ENCODE data around the gene COG8. TPM values are rescaled to one million over a fixed set of nuclear protein-coding genes. Genes with fewer than 3 reads are reported as not detected.
A peak's percentile ranks its signal among the peaks of the same experiment; 100 is the strongest.

COG8 gene
- total and polyA plus RNA-seq, 9 of the 15 experiments (the other 6 are each of a cell fraction or from before 2014, with no cell fraction given), result 3.7 to 42.6 (median 30.1) TPM

GRCh38 chr16:69382421-69382820 lies 43.1 kb upstream of the COG8 start (continued):
- TF ChIP-seq MNT (conservative IDR thresholded peaks at IDR 0.05) (peak in 1 of 2 experiments; percentile 43; a peak in 1 of 4 replicates), SOX6 (IDR thresholded peaks at IDR 0.05) (peak; percentile 74), CEBPB (tag; IDR thresholded peaks at IDR 0.05) (peak; percentile 68), ETV1 (tag; conservative IDR thresholded peaks at IDR 0.05; ENCODE audit: low read depth) (no peak), ZNF408 (CRISPR knock-in tag; IDR thresholded peaks at IDR 0.05; ENCODE audit: low read depth) (no peak), DLX4 (CRISPR knock-in tag; IDR thresholded peaks at IDR 0.05) (no peak), PKNOX1 (IDR thresholded peaks at IDR 0.05) (no peak), ARID1B (IDR thresholded peaks at IDR 0.05) (peak; percentile 68), CBFA2T2 (conservative IDR thresholded peaks at IDR 0.05) (0 out of 2 replicates have a peak, but pooled peaks have one; percentile 23), NCOA2 (IDR thresholded peaks at IDR 0.05; ENCODE audit: partially characterized antibody in 2 of 2) (no peak), ZNF449 (CRISPR knock-in tag; IDR thresholded peaks at IDR 0.05) (no peak), SMAD4 (CRISPR knock-in tag; conservative IDR thresholded peaks at IDR 0.05) (0 out of 2 replicates have a peak, but pooled peaks have one; percentile 37), RBM39 (optimal IDR thresholded peaks at IDR 0.05; ENCODE audit: low read depth, low read length) (no peak), PHB2 (IDR thresholded peaks at IDR 0.05; ENCODE audit: low read depth) (no peak), HDAC8 (tag; IDR thresholded peaks at IDR 0.05) (no peak), CBFA2T3 (IDR thresholded peaks at IDR 0.05) (peak; percentile 59), ZNF586 (CRISPR knock-in tag; conservative IDR thresholded peaks at IDR 0.05) (no peak), FOSL1 (tag; conservative IDR thresholded peaks at IDR 0.05) (peak; percentile 22; the same call in 1 of the 2 replicates), YY1 (IDR thresholded peaks at IDR 0.05; ENCODE audit: borderline replicate concordance in 1 of 3, control insufficient read depth in 1 of 3, extremely low read depth in 1 of 3, insufficient read depth in 3 of 3, insufficient read length in 1 of 3, insufficient replicate concordance in 2 of 3, low read depth in 1 of 3, low read length in 2 of 3) (peak in 1 of 3 experiments; percentile 46), HDAC1 (IDR thresholded peaks at IDR 0.05) (no peak), ZHX1 (conservative IDR thresholded peaks at IDR 0.05; ENCODE audit: low read length) (no peak)

Measured in K562 (cell line).